B cell (primary cell): ENCODE data around the gene GPC5. TPM values are rescaled to one million over a fixed set of nuclear protein-coding genes. Genes with fewer than 3 reads are reported as not detected.

Source experiments
- ATAC-seq: fragments of 200-7000 bp; cut with Tn5 transposase; one replicate; pipeline ENCODE4 v1.10.0; 2021; ENCODE audit warnings: low read depth, mild to moderate bottlenecking, moderate number of reproducible peaks, moderate library complexity
- CTCF ChIA-PET: fragments of 350-600 bp; sonication (Branson Sonifier 250); formaldehyde crosslinking; loops from one replicate; lab custom pipeline; 2021; ENCODE audit warnings: antibody characterized with exemption, inconsistent platforms; lab: Charles Lee
- POLR2A ChIA-PET: fragments of 350-600 bp; sonication (Branson Sonifier 250); formaldehyde crosslinking; loops from one replicate; lab custom pipeline; 2021; ENCODE audit warnings: antibody characterized with exemption; lab: Charles Lee
- DNase-seq: peaks from one replicate; pipeline ENCODE4 v3.0.0; 2013
- H2AFZ ChIP-seq: 2 replicates; pipeline ENCODE4 v1.6.1; 2012; ENCODE audit warnings: mild to moderate bottlenecking, low read depth, low read length; ENCODE audit not compliant: insufficient read depth, poor library complexity, severe bottlenecking
- H3K27ac ChIP-seq, 2 donors: 1 replicate in 1 of 2; 2 replicates in 1 of 2; pipeline ENCODE4 v1.5.1; 2012 to 2013; ENCODE audit warnings: low read length in 2 of 2, mild to moderate bottlenecking in 2 of 2, moderate library complexity in 1 of 2
- H3K27me3 ChIP-seq, 4 experiments: fragments of 200-600 bp in 1 of 4; sonication (generic) in 1 of 4; replicated peaks in 1 of 4; 1 replicate in 2 of 4; 2 replicates in 2 of 4; pipeline versions ENCODE4 v1.6.1 to v1.7.0; 2013 to 2016; ENCODE audit warnings: low read length in 3 of 4, mild to moderate bottlenecking in 2 of 4, mixed read lengths in 1 of 4, moderate library complexity in 1 of 4; ENCODE audit not compliant: insufficient read depth in 4 of 4, control insufficient read depth in 3 of 4; ENCODE audit errors: control extremely low read depth in 1 of 4
- H3K36me3 ChIP-seq, 2 experiments: replicated peaks in 1 of 2; 1 replicate in 1 of 2; 2 replicates in 1 of 2; pipeline versions ENCODE4 v1.6.1 to v1.7.1; 2013; ENCODE audit warnings: low read length in 1 of 2; ENCODE audit not compliant: insufficient read depth in 2 of 2, control insufficient read depth in 1 of 2; ENCODE audit errors: control extremely low read depth in 1 of 2, extremely low read depth in 1 of 2
- H3K4me1 ChIP-seq, 2 donors: fragments of 200-600 bp in 1 of 2; sonication (generic) in 1 of 2; 1 replicate in 1 of 2; 2 replicates in 1 of 2; pipeline versions ENCODE4 v1.5.1 to v1.6.1; 2013 to 2017; ENCODE audit warnings: low read length in 2 of 2; ENCODE audit not compliant: control insufficient read depth in 2 of 2, insufficient read depth in 2 of 2
- H3K4me2 ChIP-seq: replicated peaks from 2 replicates; pipeline ENCODE3; 2012; ENCODE audit warnings: mild to moderate bottlenecking, low read depth, low read length; ENCODE audit not compliant: poor library complexity, severe bottlenecking
- H3K4me3 ChIP-seq, 5 experiments: fragments of 200-600 bp in 1 of 5; sonication (generic) in 1 of 5; 1 replicate in 3 of 5; 2 replicates in 2 of 5; pipeline versions ENCODE4 v1.5.1 to v1.7.0; 2011 to 2016; ENCODE audit warnings: low read length in 4 of 5, mild to moderate bottlenecking in 4 of 5, low read depth in 2 of 5, control low read depth in 1 of 5, moderate library complexity in 1 of 5; ENCODE audit not compliant: insufficient read depth in 1 of 5; ENCODE audit errors: control extremely low read depth in 1 of 5, extremely low read depth in 1 of 5
- H3K79me2 ChIP-seq: fragments of 200-600 bp; sonication (generic); one replicate; pipeline ENCODE4 v1.6.0; 2016; ENCODE audit warnings: low read length; ENCODE audit not compliant: control insufficient read depth, insufficient read depth
- H3K9ac ChIP-seq: fragments of 200-600 bp; sonication (generic); 2 replicates; pipeline ENCODE4 v1.6.1; 2017; ENCODE audit warnings: mild to moderate bottlenecking, low read length, moderate library complexity
- H3K9me3 ChIP-seq, 3 donors: one replicate each; pipeline versions ENCODE4 v1.6.1 to v1.7.1; 2013; ENCODE audit warnings: low read length in 2 of 3; ENCODE audit not compliant: control insufficient read depth in 2 of 3, insufficient read depth in 1 of 3; ENCODE audit errors: control extremely low read depth in 1 of 3
- H4K20me1 ChIP-seq: 2 replicates; pipeline ENCODE4 v1.6.0; 2012; ENCODE audit warnings: mild to moderate bottlenecking, low read length; ENCODE audit not compliant: insufficient read depth, control insufficient read depth, poor library complexity, severe bottlenecking
- H3K27ac Mint-ChIP-seq: one replicate; pipeline ENCODE4 v1.8.0; 2021; ENCODE audit warnings: mixed read lengths
- H3K27me3 Mint-ChIP-seq: one replicate; pipeline ENCODE4 v1.8.0; 2021; ENCODE audit warnings: mixed read lengths
- H3K4me1 Mint-ChIP-seq: one replicate; pipeline ENCODE4 v1.8.0; 2021; ENCODE audit warnings: mixed read lengths
- H3K4me3 Mint-ChIP-seq: one replicate; pipeline ENCODE4 v1.8.0; 2021; ENCODE audit warnings: mixed read lengths
- H3K9me3 Mint-ChIP-seq: one replicate; pipeline ENCODE4 v1.8.0; 2022; ENCODE audit warnings: mixed read lengths; ENCODE audit not compliant: insufficient read depth
- CTCF ChIP-seq: fragments of 200-600 bp; IDR thresholded peaks from one replicate; pipeline ENCODE4 v1.8.0; 2022; ENCODE audit warnings: antibody characterized with exemption, mild to moderate bottlenecking
- EZH2 ChIP-seq: IDR thresholded peaks from 2 replicates; pipeline ENCODE4 v1.6.1; 2012; ENCODE audit warnings: borderline replicate concordance, low read depth, mild to moderate bottlenecking, moderate library complexity, low read length; ENCODE audit not compliant: insufficient read depth, poor library complexity, severe bottlenecking
- WGBS: methylation state at CpG from one replicate; pipeline ENCODE4 v1.1.5; 2013; ENCODE audit warnings: missing lambda C conversion rate; ENCODE audit not compliant: insufficient coverage; 5-methylcytosine and 5-hydroxymethylcytosine counted together
- intact Hi-C: fragments of 100-400 bp; cut with micrococcal nuclease; formaldehyde crosslinking; loops from one replicate; pipeline ENCODE4 v1.10.0; 2022
- polyA plus RNA-seq: library from polyadenylated mRNA; depleted of rRNA; stranded (reverse); fragments of >200 nt; gene quantifications from 2 replicates; pipeline ENCODE4 v1.2.3, GENCODE V29; 2012
- total RNA-seq, 2 donors: library from RNA; stranded (reverse); fragments of 120-200 nt in 1 of 2; gene quantifications; 1 replicate in 1 of 2; 2 replicates in 1 of 2; pipeline versions ENCODE4 v1.2.3 to v1.2.4, GENCODE V29; 2013 to 2022

The GPC5 gene
- total and polyA plus RNA-seq, 2 donors (not counting 1 experiment from before 2014, with no cell fraction given): 0.15 to 0.30 TPM

DNA sequence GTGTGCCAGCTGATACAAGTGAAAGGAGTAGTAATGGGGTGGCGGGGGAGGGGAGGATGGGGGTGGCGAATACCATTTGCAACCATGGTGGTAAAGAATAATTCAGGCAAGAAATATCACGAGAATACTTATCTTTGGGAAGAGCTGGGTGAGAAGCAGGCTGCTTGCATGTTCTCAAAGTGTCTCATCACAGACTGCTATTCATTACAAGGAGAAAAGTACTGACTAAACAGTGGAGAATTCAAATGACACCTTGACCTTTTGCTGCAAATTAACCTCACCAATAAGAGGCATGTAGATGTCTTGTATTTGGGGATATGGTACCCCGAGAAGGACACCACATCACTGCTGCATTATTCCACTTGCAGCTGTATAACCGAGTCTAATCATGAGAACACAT, 1242.5 kb downstream of the GPC5 start:
- Mint-ChIP-seq H3K9me3 (no peaks in the 10 kb centered on the region), H3K27ac (no peak overlapping the region), H3K27me3 (no peaks in the 10 kb centered on the region), H3K4me1 (no peaks in the 10 kb centered on the region), H3K4me3 (no peak overlapping the region)
- Histone ChIP-seq H3K9me3 (peaks cover 0 to 1% (median 0%) of the 10 kb centered on the region in 3 donors), H4K20me1 (no peaks in the 10 kb centered on the region), H3K36me3 (no peaks in the 10 kb centered on the region), H3K4me1 (no peaks in the 10 kb centered on the region), H3K27me3 (no peaks in the 10 kb centered on the region), H3K9ac (no peak overlapping the region), H2AFZ (no peak overlapping the region), H3K27ac (no peak overlapping the region), H3K4me2 (no peak overlapping the region), H3K79me2 (no peaks in the 10 kb centered on the region), H3K4me3 (no peak overlapping the region)
- POLR2A ChIA-PET: no interaction called here
- intact Hi-C loops: no loop called here
- TF ChIP-seq EZH2: no peak
- no peak for TF ChIP-seq CTCF
- no CpG with 5 or more reads among the region's 5 CpGs for WGBS
- DNase-seq (no peak), ATAC-seq (no peak)
- CTCF ChIA-PET: no interaction called here

GRCh38 chr13:92649140-92649813, 1250.9 kb downstream of the GPC5 start:
- H3K4me1 ChIP-seq: no peaks in the 10 kb centered on the region
- H2AFZ ChIP-seq: no peak overlapping the region
- H3K9ac ChIP-seq: no peak overlapping the region
- no peaks in the 10 kb centered on the region for H3K27me3 Mint-ChIP-seq
- ChIA-PET POLR2A (no interaction called here), CTCF (no interaction called here)
- H3K4me3 Mint-ChIP-seq: no peak overlapping the region
- no peaks in the 10 kb centered on the region for H3K27me3 ChIP-seq
- H3K79me2 ChIP-seq: no peaks in the 10 kb centered on the region
- no peaks in the 10 kb centered on the region for H4K20me1 ChIP-seq
- H3K4me2 ChIP-seq: no peak overlapping the region
- no peaks in the 10 kb centered on the region for H3K9me3 ChIP-seq
- no peak overlapping the region for H3K27ac ChIP-seq
- intact Hi-C loops: no loop called here
- DNase-seq (no peak), ATAC-seq (no peak)
- H3K27ac Mint-ChIP-seq: no peak overlapping the region
- H3K4me3 ChIP-seq: no peak overlapping the region
- no peaks in the 10 kb centered on the region for H3K36me3 ChIP-seq
- H3K9me3 Mint-ChIP-seq: peaks cover 5% of the 10 kb centered on the region
- TF ChIP-seq EZH2: no peak
- no peak for TF ChIP-seq CTCF
- H3K4me1 Mint-ChIP-seq: no peaks in the 10 kb centered on the region
